SIG-M5 treated with dmso at 0.1 percent for 504 hours (cell line): ENCODE measurements around the gene HUWE1.
A peak's percentile ranks its signal among the peaks of the same experiment; 100 is the strongest.
"Not testable (repeated sequence)": the region's sequence is repeated elsewhere in the genome, so short reads cannot be mapped to it uniquely, and the experiment has no call there.

Experiments
- DNase-seq: peaks from one replicate; lab custom pipeline; 2025; ENCODE audit not compliant: unreplicated experiment; lab: John Stamatoyannopoulos, UW

Gene HUWE1, protein sequence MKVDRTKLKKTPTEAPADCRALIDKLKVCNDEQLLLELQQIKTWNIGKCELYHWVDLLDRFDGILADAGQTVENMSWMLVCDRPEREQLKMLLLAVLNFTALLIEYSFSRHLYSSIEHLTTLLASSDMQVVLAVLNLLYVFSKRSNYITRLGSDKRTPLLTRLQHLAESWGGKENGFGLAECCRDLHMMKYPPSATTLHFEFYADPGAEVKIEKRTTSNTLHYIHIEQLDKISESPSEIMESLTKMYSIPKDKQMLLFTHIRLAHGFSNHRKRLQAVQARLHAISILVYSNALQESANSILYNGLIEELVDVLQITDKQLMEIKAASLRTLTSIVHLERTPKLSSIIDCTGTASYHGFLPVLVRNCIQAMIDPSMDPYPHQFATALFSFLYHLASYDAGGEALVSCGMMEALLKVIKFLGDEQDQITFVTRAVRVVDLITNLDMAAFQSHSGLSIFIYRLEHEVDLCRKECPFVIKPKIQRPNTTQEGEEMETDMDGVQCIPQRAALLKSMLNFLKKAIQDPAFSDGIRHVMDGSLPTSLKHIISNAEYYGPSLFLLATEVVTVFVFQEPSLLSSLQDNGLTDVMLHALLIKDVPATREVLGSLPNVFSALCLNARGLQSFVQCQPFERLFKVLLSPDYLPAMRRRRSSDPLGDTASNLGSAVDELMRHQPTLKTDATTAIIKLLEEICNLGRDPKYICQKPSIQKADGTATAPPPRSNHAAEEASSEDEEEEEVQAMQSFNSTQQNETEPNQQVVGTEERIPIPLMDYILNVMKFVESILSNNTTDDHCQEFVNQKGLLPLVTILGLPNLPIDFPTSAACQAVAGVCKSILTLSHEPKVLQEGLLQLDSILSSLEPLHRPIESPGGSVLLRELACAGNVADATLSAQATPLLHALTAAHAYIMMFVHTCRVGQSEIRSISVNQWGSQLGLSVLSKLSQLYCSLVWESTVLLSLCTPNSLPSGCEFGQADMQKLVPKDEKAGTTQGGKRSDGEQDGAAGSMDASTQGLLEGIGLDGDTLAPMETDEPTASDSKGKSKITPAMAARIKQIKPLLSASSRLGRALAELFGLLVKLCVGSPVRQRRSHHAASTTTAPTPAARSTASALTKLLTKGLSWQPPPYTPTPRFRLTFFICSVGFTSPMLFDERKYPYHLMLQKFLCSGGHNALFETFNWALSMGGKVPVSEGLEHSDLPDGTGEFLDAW (N-terminal part only)

DNA sequence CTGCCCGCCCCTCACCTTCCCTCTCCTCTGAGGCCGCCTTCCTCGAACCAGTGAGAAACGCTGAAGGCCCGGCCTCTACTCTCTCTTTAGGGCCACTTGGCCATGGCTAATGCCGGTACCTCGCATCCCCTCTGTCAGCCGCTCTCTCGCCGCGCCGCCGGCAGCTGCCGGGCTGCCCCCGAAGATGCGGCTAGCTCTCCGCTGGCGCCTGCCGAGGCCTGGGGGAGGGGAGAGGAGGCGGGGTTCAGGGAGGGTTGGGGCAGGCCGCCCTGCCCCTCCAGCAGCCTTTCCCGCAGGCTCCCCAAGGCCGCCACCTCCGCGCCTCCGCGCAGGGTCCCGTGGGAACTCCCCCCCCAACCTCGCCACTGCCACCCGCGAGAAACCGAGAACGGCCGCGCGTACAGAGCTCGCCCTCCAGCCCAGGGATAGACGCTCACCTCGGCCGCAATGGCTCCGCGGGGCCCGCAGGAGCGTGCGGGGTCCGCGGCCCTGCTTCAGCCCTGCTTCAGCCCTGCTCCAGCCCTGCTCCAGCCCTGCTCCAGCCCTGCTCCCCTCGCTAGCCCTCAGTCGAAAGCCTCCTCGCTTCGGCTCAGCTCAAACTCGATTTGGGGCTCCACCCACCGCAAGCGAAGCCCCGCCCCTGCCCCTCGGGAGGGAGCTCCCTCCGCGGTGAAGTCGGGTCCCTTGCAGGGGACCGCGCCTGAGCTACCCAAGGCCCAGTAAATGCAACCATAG, at the start of gene HUWE1:
Gene HUWE1, minus strand, starts transcription at position 569 of the 735 bp plus-strand sequence. CDS start 32,612 bp downstream, outside the sequence.
- peak; percentile 56 for DNase-seq

DNA sequence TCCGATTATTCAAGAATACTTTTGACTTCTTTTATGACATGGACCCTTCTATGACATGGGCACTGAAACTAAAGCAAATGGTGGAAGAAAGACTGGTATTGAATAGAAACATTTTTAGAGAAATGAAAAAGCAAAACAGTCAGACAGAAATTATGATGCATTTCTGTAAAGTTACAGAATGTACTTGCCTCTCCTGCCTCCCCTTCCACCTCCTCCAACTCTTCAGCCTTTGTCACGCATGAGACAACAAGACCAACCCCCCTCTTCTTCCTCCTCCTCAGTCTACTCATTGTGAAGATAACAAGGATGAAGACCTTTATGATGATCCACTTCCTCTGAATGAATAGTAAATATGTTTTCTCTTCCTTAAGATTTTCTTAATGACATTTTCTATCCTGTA, 46.3 kb upstream of the HUWE1 start:
- no peak for DNase-seq

- DNase-seq: no peak
Measured at GRCh38 chrX:53729751-53730150, 43.2 kb upstream of the HUWE1 start.

- DNase-seq: no peak
Measured at GRCh38 chrX:53728506-53728905, 42.0 kb upstream of the HUWE1 start.

GRCh38 chrX:53724872-53725271, 38.4 kb upstream of the HUWE1 start:
- DNase-seq: no peak

- no peak for DNase-seq
Measured at GRCh38 chrX:53723381-53723780, 36.9 kb upstream of the HUWE1 start.

DNA sequence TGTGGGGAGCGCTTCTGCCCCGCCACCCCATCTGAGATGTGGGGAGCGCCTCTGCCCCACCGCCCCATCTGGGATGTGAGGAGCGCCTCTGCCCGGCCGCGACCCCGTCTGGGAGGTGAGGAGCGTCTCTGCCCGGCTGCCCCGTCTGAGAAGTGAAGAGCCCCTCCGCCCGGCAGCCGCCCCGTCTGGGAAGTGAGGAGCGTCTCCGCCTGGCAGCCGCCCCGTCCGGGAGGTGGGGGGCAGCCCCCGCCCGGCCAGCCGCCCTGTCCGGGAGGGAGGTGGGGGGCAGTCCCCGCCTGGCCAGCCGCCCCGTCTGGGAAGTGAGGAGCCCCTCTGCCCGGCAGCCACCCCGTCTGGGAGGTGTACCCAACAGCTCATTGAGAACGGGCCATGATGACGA, 35.1 kb upstream of the HUWE1 start:
- DNase-seq: not testable (repeated sequence)

- DNase-seq: not testable (repeated sequence)
Measured at GRCh38 chrX:53719666-53720065, 33.1 kb upstream of the HUWE1 start.

DNA sequence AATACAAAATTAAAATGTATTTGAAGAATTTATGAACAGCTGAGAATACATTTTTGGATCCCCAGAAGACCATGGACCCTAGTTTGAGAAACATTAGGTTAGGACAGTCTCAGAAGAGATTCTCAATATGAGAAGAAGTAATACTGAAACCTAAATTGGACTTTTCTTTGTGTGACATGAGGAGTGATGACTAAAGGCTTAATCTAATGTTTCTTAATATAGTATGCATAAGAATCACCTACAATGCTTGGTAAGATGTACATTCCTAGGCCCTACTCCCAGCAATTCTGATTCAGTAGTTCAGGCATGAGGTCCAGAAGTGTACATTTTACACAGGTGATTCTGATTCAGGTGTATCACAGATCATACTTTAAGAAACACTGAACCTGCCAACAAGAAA, 31.6 kb upstream of the HUWE1 start:
- no peak for DNase-seq

DNA sequence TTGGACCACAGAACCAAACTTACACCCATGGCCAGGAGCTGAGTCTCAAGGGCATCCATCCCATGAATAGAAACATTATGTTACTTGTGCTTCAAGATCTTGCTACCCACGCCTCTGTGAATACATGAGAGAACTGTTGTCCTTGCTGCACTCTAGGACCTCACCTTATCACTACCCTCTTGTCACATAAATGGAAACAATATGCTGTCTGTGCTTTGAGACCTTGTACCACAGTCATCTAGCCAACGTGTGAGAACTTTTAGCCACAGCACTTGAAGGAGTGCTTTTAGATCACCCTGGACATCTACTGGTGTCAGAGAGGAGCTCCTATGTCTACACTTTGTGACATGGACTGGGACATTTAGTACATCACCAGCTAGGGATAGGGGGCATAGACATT, 30.7 kb upstream of the HUWE1 start:
- DNase-seq: no peak

GRCh38 chrX:53716328-53717088, 30.0 kb upstream of the HUWE1 start:
- DNase-seq: no peak

DNA sequence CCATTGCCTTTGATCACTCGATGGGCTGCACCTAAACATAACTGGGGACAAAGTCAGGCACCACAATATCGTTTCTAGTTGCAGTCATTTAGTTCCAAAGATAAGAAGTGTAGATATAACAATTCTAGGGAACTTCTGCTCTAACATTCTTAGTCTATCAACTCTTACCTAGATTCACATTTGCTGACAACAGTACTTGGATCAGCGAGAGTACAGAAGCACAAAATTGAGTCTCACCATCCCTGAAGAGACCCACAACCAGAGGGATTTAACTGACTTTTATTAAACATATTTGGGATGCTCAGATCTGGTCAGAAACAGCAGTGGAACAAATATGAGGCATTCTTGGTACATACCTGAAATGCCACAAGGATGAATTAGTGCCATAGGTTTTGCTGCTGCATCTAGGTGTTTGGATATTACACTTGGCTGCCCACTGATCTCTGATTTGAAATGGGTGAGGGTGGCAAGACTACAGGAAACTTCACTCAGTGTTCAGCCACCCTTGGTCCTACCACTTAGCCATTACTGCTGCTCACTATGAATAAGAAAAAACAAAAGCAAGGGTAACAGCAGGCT, 28.9 kb upstream of the HUWE1 start:
- DNase-seq: no peak

GRCh38 chrX:53714580-53715345, 28.2 kb upstream of the HUWE1 start:
- DNase-seq: peak; percentile 77

GRCh38 chrX:53713987-53714579, 27.6 kb upstream of the HUWE1 start:
- DNase-seq: no peak

- no peak for DNase-seq
Measured at GRCh38 chrX:53711436-53711835, 24.9 kb upstream of the HUWE1 start.

GRCh38 chrX:53704854-53705253, 18.3 kb upstream of the HUWE1 start:
- DNase-seq: no peak

DNA sequence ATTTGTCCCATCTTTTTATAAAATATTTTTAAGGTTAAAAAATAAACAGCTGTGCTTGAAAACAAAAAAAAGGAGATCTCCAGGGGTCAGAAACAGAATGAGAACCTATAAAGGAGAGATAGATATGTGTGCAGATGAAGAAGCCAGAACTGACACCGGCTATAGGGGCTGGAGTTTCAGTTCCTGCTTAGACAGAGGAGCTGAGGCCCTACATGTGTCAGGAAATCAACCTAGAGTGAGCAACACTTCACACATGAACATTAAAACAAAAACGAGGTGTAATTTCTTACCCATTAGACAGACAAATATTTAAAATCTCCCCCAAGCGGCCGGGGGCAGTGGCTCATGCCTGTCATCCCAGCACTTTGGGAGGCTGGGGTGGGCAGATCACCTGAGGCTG, 17.8 kb upstream of the HUWE1 start:
- DNase-seq: peak; percentile 33

DNA sequence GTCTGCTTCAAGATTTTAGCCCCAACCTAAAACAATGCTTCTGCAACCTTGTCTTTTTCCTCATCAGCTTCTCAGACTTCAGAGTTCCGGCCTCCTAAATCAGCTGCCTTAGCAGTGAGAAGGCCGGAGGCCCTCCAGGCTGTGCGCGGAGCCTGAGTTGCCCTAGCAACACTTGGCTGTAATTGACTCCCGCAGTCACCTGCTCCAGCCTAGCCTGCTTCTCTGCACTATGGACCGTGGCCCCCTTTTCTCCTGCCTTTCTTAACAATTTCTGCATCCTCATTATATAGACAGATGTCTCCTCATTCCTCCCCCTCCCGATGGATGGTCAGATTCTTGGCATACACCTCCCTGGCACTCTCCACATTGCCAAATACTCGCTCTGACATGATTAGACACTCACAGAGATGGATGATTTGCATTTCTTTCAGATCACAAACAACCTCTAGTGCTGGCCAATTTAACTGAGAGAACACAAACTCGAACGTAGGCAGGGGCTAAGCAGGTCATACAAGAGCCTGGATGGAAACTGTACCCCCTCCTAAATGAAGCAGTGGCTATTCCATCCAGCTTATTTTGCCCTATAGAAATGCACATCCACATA, 9.5 kb upstream of the HUWE1 start:
- DNase-seq: no peak
